Urothelium cell line (cell line): ENCODE data around the gene ANKRD29.

Experiments
- DNase-seq: peaks from one replicate; pipeline ENCODE4 v3.0.0; 2011; ENCODE audit warnings: low spot score, mixed read lengths
- FAIRE-seq: peaks from 2 replicates; lab custom pipeline; 2011; peaks lifted over from hg19 to GRCh38; lab: Jason Lieb, UNC

Gene ANKRD29, protein sequence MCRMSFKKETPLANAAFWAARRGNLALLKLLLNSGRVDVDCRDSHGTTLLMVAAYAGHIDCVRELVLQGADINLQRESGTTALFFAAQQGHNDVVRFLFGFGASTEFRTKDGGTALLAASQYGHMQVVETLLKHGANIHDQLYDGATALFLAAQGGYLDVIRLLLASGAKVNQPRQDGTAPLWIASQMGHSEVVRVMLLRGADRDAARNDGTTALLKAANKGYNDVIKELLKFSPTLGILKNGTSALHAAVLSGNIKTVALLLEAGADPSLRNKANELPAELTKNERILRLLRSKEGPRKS

GRCh38 chr18:23662309-23663263 lies at the start of gene ANKRD29:
ANKRD29 (minus strand) TSS chr18:23662911; CDS start chr18:23662730, 181 bp downstream.
- FAIRE-seq: no peak
- DNase-seq: peak; percentile 62

GRCh38 chr18:23712445-23712844 lies 49.7 kb upstream of the ANKRD29 start:
- no peak for DNase-seq
- FAIRE-seq: no peak

DNA sequence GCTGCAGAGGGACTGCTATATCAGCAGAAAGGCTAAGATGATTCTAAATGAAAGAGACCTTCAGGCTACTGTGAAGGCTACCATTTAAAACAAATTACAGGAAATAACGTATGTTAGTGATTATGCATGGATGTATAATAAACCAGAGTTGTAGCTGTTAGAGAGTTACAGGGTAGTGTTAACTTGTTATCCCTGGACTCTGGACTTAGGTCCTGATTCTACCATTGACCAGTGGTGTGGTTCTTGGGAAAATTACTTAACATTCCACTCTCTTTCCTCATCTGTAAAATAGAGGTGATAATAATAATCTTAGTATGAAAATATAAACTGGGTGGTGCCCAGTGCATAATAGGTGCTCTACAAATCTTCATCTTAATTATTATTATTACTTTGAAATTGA lies 48.7 kb upstream of the ANKRD29 start:
- no peak for FAIRE-seq
- no peak for DNase-seq

GRCh38 chr18:23710946-23711345 lies 48.2 kb upstream of the ANKRD29 start:
- DNase-seq (no peak), FAIRE-seq (no peak)

DNA sequence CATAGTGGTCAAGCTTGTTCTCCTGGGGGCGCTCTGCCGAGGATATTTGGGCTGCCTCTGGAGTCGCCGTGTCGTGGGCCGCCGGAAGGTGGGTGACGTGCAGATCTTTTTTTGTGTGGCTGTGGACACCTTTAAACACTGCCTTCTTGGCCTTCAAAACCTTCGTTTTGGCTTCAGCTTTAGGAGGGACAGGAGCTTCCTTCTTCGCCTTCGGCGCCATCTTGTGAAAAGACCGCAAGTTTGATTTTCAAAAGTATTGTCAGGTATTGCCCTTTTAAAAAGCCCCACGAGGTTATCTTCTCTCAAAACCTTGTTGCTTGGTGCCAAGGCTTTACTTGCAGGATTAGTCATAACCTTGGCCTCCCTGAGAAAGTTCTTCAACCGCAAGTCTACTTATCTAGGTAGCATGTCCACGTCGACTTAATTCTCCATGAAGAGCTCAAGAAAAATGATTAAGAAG lies 47.4 kb upstream of the ANKRD29 start:
- peak; percentile 23 for DNase-seq
- no peak for FAIRE-seq

DNA sequence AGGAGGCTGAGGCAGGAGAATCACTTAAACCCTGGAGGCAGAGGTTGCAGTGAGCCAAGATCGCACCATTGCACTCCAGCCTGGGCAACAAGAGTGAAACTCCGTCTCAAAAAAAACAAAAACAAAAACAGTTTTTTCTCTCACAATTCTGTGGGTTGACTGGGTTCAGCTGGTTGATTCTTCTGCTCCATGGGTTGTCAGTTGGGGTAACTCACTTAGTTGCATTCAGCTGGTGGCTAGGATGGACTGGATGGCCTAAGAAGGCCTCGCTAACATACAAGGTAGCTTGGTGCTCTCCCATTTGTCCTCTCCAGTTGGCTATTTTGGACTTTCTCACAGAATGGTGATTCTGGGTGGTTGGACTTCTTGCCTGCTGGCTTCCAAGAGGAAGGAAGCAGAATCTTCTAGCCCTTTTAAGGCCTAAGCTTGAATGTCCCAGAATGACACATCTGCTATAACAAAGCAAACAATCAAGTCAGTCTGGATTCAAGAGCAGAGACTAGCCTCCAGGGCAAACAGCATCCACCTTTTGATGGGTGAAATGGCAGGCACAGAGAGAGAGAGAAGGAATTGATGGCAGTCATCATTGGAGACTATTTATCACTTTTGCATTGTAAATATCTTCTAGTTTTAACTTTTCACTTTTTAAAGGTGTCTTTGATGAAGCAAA lies 44.4 kb upstream of the ANKRD29 start:
- DNase-seq (no peak), FAIRE-seq (no peak)

DNA sequence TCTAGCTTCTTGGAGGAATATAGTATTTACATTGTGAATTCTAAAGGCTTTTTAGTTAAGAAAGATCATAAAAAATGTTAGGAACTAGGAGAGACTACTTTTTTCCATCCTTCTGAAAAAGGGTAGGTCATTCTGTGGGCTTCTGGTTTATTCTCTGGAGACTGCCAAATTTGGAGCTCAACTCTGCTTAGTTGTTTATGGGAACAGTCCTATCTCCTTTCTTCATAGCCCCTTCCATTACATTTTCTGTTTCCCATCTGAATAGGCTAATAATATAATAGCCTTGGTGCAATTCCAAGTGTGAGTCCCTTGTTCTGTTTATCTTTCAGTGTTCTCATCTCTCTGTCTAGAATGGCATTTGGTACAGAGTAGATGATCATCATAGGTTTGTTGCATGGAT lies 42.1 kb upstream of the ANKRD29 start:
- FAIRE-seq (no peak), DNase-seq (no peak)

- FAIRE-seq (no peak), DNase-seq (no peak)
Measured at GRCh38 chr18:23703987-23704384, 41.3 kb upstream of the ANKRD29 start.

GRCh38 chr18:23703057-23703986 lies 40.6 kb upstream of the ANKRD29 start:
- FAIRE-seq (no peak), DNase-seq (no peak)

- no peak for DNase-seq
Measured at GRCh38 chr18:23702606-23703005, 39.9 kb upstream of the ANKRD29 start.

GRCh38 chr18:23701544-23702064 lies 38.9 kb upstream of the ANKRD29 start:
- DNase-seq (no peak), FAIRE-seq (no peak)

More at GRCh38 chr18:23702606-23703005, 39.9 kb upstream of the ANKRD29 start:
- FAIRE-seq: no peak

DNA sequence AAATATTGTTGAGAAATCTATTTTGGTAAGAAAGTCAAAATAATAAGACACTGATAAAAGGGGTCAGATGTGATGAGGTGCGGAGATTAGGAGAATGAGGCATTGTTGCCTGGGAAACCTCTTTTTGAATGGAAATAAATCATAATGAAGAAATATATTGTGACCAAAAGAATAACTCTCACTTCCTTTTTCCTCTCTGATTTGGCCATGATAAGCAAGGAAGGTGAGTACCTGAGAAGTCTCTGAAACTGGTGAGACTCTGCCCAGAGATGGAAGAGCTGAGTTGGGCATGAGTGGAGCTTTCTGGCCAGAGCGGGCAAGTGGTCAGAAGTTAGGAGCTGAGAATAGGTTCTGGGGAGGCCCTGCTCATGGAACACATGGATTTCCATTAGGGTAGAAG lies 38.3 kb upstream of the ANKRD29 start:
- FAIRE-seq (no peak), DNase-seq (no peak)

GRCh38 chr18:23694637-23695430 lies 32.1 kb upstream of the ANKRD29 start:
- no peak for FAIRE-seq

DNA sequence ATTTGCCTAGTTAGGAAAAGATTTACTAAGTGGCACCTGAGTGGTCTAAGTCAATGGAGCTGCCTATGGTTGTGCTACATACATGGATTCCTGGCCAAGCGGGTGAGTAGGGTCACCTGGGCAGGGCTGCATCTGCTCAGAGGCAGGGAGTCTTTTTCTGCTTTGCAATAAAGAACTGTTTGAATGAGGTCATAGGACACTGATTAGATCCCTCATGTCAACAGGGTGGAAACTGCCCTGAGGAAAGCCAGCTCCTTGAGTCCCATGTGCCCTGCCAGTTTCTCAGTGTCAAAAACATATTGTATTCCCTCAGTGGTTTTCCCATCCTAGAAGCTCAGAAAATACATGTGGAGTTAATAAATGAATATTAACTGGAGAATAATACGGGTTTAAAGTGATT lies 31.1 kb upstream of the ANKRD29 start:
- no peak for FAIRE-seq
- no peak for DNase-seq

More at GRCh38 chr18:23694637-23695430, 32.1 kb upstream of the ANKRD29 start:
- DNase-seq: no peak

DNA sequence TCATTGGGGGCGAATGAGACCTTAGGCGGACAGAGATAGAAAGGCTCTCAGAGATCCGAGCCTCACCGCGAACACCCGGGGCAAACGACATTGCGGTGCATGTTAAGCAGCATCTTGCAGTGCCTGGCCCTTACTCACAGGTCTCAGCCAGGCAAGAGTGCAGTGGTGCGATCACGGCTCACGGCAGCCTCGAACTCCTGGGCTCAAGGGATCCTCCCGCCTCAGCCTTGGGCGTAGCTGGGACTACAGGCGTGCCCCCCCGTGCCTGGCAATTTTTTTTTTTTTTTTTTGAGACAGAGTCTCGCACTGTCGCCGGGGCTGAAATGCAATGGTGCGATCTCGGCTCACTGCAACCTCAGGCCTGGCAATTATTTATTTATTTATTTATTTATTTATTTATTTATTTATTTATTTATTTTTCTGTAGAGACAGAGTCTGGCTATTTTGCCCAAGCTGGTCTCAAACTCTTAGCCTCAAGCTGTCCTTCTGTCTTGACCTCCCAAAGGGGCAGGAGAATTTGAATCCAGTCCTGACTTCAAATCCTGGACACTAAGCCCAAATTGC lies 27.9 kb upstream of the ANKRD29 start:
- no peak for FAIRE-seq

DNA sequence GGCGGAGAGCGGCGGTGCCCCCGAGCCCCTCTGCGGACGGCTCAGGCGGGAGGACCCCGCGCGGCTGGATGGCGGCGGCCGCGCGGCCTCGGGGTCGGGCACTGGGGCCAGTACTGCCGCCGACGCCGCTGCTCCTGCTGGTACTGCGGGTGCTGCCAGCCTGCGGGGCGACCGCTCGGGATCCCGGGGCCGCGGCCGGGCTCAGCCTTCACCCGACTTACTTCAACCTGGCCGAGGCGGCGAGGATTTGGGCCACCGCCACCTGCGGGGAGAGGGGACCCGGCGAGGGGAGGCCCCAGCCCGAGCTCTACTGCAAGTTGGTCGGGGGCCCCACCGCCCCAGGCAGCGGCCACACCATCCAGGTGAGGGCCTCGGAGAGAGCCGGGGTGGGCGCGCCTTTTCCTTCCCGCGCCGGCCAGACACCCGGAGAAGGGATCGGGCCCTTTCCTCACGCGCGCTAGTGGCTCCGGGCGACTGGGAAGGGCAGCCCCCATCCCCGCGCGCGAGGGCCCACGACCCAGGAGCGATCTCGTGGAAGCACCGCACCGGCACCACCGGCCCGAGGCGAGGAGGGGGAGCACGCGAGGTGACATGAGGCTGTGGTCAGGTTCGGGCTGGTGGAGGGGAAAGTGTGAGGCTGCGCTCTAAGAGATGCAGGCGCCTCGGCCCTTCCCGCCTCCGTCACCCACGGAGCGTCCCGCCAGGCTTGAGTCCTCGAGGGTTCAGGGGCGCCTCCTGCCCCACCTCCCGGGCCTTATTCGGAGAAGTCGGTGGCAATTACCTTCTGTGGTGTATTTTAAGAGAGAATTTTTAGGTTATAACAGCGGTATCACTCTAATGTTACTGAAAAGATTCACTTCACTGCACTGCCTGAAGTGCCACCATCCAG lies 27.1 kb upstream of the ANKRD29 start:
- no peak for FAIRE-seq
- DNase-seq: no peak

More for the DNA sequence above, 27.9 kb upstream of the ANKRD29 start:
- DNase-seq: no peak

GRCh38 chr18:23689031-23689615 lies 26.4 kb upstream of the ANKRD29 start, which contains the start of gene LAMA3:
LAMA3 (plus strand) TSS chr18:23689453; CDS start chr18:23689684, 231 bp downstream.
- FAIRE-seq (no peak), DNase-seq (no peak)
